ENCODE measurements around the gene SUCLA2.

- TF ChIP-seq EZH2 (IDR thresholded peaks at IDR 0.05; ENCODE audit: insufficient read depth, poor library complexity, severe bottlenecking): no peak
- no peak for TF ChIP-seq EZH2phosphoT487 (IDR thresholded peaks at IDR 0.05; ENCODE audit: insufficient read depth, low read depth)
Observed at GRCh38 chr13:47908197-47908902, 92.7 kb downstream of the SUCLA2 start.

All from GM23248 (cell line).